Measurements from ENCODE around the gene POMP. TPM values are rescaled to one million over a fixed set of nuclear protein-coding genes. Genes with fewer than 3 reads are reported as not detected.

POMP gene
- total RNA-seq, 1 experiment from 2014 or later: 127 TPM

DNA sequence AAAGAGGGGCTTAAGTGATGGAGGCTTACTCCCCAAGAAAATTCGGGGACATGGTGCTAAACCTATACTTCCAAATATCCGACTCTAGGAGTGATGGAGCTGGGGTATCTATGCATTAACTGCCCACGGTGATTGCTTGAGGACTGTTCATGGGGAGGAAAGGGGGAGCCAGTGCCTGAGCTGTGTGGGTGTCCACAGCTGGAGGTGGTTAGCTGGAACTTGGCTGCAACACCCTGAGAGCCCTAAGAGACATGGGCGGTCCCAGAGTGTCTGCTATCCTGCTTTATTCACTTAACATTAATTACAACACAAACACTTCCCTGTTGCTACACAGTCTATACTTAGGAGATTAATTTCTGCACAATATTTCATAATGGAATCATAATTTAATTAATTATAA lies 28.1 kb upstream of the POMP start:
- H3K4me3 ChIP-seq: no peak overlapping the region
- no peaks in the 10 kb centered on the region for H3K9me3 ChIP-seq
- DNase-seq: no peak
- H3K36me3 ChIP-seq: no peaks in the 10 kb centered on the region
- no peaks in the 10 kb centered on the region for H3K27me3 ChIP-seq

DNA sequence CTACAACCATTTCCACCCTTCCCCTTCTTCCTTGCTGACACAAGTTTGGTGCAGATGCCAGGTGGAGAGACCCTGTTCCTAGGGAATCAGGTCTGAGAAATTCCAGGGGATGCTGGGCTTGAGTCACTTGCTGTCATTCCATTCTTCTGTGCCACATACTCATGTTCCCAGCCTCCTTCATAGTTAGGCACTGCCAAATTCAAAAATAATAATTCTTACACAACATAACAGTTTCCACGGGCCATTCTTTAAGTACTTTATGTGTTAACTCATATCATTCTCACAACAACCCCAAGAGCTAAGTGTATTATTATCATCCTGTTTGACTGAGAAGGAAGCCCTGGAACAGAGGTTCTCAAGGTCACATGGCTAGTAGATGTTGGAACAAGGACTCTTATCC lies 27.1 kb upstream of the POMP start:
- no peak for DNase-seq
- Histone ChIP-seq H3K27me3 (no peaks in the 10 kb centered on the region), H3K9me3 (no peaks in the 10 kb centered on the region), H3K36me3 (no peaks in the 10 kb centered on the region), H3K4me3 (no peak overlapping the region)

DNA sequence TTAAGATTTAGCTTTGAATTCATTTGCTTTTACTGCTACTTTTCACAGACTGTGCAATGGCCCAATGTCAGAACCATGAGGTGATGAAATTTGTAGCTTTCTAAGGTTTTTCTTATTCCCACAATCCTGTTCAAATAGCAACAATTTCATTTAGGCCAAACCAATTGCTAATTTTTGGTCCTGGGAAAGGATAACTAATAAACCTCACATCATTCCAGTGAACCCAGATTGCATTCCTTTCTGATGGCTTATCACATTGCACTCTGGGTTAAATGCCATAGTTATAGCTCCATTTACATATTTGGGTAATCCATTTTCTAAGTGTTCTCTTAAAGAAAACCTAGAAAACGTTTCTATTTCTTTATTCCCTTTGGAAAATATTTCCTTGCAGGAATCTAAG lies 22.9 kb upstream of the POMP start:
- no peaks in the 10 kb centered on the region for H3K9me3 ChIP-seq
- no peak overlapping the region for H3K4me3 ChIP-seq
- DNase-seq: no peak
- no peaks in the 10 kb centered on the region for H3K36me3 ChIP-seq
- H3K27me3 ChIP-seq: no peaks in the 10 kb centered on the region

DNA sequence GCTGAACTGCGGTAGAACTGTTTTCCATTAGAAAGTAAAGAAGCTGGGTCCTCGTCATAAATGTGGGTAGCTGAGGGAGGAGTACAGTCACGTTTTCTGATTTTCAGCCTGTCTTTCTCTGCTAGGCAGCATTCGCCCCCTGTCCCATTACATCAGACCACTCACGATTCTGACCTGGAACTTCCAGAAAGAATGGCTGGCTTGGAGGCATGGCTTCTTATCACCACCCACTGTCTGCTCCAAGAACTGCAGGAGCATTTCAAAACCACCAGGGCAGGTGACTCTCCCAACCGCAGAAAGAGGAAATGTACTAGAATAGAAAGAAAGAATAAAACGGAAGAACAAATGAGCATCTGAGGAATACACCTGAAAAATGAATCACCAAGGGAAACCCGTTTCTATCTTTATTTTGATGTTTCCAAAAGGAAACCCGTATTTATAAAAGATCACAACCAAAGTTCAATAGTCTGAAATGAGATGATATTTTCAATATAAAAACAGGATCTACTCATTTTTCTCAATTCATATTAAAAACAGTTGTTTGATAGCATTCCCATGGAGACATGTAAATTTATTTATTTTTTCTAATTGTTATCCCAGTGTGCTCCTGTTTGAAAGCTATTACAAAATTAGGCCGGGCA lies 22.1 kb upstream of the POMP start:
- H3K9me3 ChIP-seq: no peaks in the 10 kb centered on the region
- no peak overlapping the region for H3K4me3 ChIP-seq
- no peaks in the 10 kb centered on the region for H3K27me3 ChIP-seq
- peak; percentile 39 for DNase-seq
- H3K36me3 ChIP-seq: no peaks in the 10 kb centered on the region

DNA sequence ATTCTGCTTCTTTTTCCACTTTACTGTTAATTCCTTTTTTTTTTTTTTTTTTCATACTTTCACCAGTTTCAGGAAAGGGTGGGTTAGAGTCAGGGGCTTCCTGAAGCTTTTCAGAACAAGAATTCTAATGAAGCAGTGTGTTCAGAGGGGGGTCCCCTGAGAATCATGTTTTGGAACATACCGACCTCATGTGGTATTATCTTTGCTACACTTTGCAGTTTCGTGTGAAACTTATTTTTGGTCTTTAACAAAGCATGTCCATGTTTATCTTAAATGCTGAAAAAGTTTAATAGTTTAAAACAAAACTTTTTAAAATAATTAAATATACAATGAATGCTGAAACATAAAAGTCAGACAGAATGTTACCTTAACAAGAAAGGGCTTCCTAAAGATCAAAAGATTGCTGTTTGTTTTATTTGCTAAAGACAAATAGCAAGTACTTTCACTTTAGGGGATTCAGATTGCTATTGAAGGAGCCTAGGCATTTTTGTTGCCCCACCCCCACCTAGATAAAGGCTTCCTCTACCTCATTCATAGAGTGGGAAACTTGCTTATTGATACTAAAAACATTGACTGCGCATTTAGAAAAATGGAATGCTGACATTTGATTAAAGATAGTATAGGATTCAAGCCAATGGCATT lies 21.1 kb upstream of the POMP start:
- H3K4me3 ChIP-seq: no peak overlapping the region
- no peak for DNase-seq
- no peaks in the 10 kb centered on the region for H3K27me3 ChIP-seq
- no peaks in the 10 kb centered on the region for H3K9me3 ChIP-seq
- no peaks in the 10 kb centered on the region for H3K36me3 ChIP-seq

DNA sequence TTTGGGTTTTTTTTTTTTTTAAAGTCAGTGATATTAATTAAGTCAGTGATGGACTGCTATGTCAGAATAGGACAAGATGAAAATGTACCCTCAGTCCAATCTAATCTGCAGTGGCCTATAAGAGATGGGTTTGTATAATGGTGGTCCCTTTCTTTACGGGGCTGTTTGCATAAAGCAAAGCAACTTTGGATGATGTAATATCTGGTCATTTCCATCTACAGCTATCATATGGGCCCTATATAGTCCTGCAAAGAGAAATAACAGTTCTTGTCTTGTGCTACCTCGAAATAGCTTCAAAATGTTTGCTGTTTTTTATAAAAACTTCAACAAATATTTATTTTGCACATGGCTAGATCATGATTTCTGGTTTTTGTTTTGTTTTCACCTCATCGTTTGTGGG lies 20.2 kb upstream of the POMP start:
- Histone ChIP-seq H3K4me3 (no peak overlapping the region), H3K9me3 (no peaks in the 10 kb centered on the region), H3K36me3 (no peaks in the 10 kb centered on the region), H3K27me3 (no peaks in the 10 kb centered on the region)
- no peak for DNase-seq

DNA sequence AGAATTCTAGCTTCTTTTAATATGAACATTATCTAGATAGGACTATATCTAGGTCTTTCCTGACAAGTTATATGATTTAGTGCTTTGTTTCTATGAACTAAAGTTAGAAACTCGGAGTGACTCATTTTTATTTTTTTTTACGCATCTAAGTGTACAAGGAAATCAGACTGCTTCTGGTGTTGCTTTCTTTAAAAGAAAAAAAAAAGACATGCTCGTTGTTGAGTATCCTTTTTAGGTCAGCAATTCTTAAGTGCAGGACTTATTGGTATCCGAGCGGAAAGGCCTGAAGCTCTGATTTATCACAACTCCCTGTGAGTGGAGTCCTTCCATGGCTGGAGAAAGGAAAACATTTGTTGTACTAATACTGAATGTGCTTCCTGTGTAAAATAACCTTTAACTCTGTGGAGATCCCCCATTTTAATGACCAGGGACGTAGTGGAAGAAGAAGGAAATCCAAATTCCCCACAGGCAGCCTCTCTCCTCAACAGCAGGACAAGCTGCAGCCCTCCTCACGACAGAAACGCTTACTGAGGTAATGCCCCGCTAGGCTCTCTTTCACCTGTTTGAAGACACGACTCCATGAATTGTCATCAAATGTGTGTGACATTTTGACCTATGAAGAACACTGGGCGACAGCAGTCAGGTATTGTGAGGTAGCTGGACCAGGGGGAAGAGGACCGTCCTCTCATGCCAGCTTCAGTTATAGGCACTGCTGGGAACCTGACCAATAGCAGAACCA lies 17.9 kb upstream of the POMP start:
- H3K9me3 ChIP-seq: no peaks in the 10 kb centered on the region
- no peaks in the 10 kb centered on the region for H3K27me3 ChIP-seq
- H3K4me3 ChIP-seq: no peak overlapping the region
- no peak for DNase-seq
- H3K36me3 ChIP-seq: no peaks in the 10 kb centered on the region

DNA sequence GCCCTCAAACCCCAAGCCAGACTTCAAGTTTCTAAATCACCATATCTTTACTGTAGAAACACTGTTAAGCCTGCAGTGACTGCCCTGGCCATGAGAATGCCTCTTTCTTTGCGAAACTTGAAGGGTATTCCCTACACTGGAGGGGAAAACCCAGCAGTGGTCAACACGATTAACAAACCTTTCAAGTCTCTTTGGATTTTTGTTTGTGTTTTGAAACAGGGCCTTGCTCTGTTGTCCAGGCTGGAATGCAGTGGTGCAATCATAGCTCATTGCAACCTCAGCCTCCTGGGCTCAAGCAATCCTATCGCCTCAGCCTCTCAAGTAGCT lies 17.4 kb upstream of the POMP start:
- H3K9me3 ChIP-seq: no peaks in the 10 kb centered on the region
- H3K27me3 ChIP-seq: no peaks in the 10 kb centered on the region
- H3K36me3 ChIP-seq: no peaks in the 10 kb centered on the region
- H3K4me3 ChIP-seq: no peak overlapping the region
- no peak for DNase-seq

DNA sequence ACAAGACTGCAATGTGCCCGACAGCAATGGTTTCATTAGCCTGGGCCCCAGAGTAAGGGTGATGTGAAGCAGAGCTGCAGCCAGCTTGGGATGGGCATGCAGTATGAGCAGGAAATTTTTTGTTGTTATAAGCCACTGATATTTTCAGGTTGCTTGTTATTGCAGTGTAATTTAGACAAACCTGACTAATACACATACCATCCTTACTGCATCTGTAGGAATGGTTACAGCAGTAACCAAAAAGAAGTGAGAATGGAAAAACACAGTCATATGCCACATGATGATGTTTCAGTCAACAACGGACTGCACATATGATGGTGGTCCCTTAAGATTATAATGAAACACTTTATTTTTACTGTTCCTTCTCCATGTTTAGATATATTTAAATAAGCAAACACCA lies 8.6 kb upstream of the POMP start:
- Histone ChIP-seq H3K9me3 (no peaks in the 10 kb centered on the region), H3K36me3 (no peaks in the 10 kb centered on the region), H3K27me3 (no peaks in the 10 kb centered on the region), H3K4me3 (no peak overlapping the region)
- DNase-seq: no peak

DNA sequence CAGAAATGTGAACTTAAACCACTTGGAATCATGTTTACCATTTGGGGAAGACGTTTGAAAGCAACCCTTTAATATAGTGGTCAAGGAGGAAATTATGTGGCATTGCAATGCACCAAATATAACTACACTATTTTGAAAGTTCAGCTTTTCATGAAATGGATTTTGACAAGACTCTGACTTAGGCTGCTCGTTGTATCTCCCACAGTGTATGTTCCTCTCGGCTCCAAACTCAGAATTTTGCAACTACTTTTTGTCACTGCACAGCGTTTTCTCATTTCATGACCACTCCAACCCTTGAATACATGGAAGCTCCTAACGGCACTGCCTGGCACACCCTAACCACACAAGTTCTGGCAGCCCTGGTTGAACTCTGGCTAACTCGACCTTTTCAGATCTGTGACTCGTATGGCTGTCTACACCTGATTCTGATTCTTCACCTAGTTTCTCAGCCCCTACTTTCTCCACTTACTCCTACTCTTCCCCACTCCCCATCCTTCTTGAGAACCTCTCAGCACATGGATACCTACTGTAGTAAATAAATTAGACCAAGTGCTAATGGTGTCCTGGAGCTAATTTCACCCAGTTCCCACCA lies 7.0 kb upstream of the POMP start:
- Histone ChIP-seq H3K36me3 (no peaks in the 10 kb centered on the region), H3K9me3 (no peaks in the 10 kb centered on the region), H3K27me3 (no peaks in the 10 kb centered on the region), H3K4me3 (no peak overlapping the region)
- DNase-seq: peak; percentile 11

DNA sequence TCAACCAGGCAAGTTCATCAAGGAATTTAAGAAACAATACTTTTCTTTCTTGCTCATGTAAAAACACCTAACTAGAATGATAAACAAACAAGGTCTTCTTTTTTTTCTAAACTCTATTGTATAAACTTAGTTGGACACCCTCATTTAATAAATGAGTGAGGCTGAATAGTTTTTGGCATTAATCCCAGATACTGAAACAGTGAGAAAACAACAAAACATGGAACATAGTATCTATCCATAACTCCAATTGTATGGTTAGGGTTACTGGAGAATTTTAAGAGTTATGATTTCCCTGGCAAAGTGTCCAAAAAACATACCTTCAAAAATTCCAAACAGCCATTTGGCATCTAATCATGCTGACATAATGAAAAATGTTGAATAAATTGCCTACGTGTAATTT lies 5.8 kb upstream of the POMP start:
- Histone ChIP-seq H3K9me3 (no peaks in the 10 kb centered on the region), H3K4me3 (no peak overlapping the region), H3K27me3 (no peaks in the 10 kb centered on the region), H3K36me3 (no peaks in the 10 kb centered on the region)
- DNase-seq: no peak

DNA sequence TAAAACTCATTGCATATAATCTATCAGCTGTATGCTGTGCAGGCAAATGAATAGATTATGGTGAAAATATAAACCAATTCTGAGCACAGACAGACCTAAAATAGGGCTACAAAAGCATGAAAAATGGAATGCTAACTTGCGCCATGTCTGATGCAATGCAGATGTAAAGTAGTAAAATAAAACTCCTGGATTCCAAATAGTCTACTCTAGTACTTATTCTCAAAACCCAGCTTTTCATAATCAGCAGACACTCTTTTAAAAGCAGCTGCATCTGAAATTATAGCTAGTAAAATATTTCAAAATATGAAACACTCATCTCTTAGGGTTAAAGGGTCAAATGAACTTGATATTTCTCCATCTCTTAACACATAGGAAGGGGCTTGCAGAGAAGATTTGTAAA lies 4.7 kb upstream of the POMP start:
- H3K4me3 ChIP-seq: no peak overlapping the region
- H3K27me3 ChIP-seq: no peaks in the 10 kb centered on the region
- no peaks in the 10 kb centered on the region; the same call in 1 of the 2 replicates for H3K36me3 ChIP-seq
- no peak for DNase-seq
- no peaks in the 10 kb centered on the region for H3K9me3 ChIP-seq

DNA sequence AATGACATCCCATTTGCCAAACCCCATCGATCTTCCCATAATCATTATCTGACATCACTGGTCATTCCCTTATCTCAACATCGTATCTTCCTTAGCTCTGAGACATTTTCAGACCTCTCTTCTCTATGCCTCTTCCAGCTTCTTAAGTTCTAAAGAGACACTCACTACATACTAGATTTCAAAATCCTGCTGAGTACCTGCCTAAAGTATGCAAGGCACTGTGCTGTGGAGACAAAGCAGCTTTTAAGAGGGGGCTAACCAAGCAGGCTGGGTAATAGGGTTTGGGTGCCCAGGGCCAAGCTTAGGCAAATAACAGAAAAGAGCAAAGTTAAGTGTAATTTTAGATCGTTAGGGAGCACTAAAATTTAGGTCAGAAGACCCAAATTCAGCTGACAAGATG lies 3.4 kb upstream of the POMP start:
- DNase-seq: no peak
- Histone ChIP-seq H3K4me3 (no peak overlapping the region), H3K9me3 (no peaks in the 10 kb centered on the region), H3K36me3 (peaks cover 7% of the 10 kb centered on the region), H3K27me3 (no peaks in the 10 kb centered on the region)

DNA sequence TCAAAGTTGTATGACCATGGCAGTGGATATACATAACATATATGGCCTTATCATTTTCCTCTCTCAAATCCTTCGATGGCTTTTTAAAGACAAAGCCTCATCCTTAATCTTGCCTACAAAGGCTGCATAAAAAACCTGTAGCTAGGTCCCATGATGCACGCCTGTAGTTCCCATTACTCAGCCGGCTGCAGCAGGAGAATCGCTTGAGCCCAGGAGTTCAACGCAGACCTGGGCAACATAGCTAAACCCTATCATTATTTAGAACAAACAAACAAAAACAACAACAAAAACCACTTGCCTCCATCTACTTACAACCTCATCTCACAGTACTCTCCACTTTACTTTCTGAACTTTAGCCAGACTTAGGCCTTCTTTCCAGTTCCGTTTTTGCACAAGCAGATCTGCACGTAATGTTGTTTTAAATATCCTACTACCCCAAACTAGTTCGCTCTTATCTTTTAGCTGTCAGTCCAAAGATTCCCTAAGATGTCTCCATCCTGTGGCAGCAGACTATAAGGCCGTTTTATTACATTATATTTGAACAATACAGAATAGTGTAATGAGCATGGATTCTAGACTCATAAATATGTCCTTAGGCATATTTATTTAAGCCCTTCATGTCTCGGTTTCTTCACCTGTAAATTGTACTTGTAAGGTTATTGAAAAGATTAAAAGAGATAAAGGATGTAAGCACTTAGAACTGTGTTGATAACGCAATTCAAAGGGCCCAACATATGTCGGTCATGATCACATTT lies 969 bp upstream of the POMP start:
- Histone ChIP-seq H3K36me3 (peaks cover 30% of the 10 kb centered on the region), H3K9me3 (no peaks in the 10 kb centered on the region)
- no peak for DNase-seq

DNA sequence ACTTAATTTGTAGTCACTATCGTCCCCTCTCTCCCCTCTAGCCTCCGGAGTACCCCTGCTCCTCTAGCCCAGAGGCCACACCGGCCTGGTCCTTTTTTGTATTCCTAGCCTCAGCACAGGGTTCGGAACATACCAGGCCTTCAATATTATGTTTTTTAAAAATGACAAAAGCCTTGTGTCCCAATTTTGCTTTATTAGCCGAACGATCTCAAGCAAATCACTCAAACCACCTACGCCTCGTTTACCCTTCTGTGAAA lies 463 bp upstream of the POMP start:
- H3K27me3 ChIP-seq: no peaks in the 10 kb centered on the region
- peak overlapping the region; percentile 88 for H3K4me3 ChIP-seq
- H3K9me3 ChIP-seq: no peaks in the 10 kb centered on the region
- DNase-seq: no peak
- peaks cover 35% of the 10 kb centered on the region for H3K36me3 ChIP-seq

More for the DNA sequence above, 969 bp upstream of the POMP start:
- Histone ChIP-seq H3K4me3 (peak overlapping the region; percentile 88), H3K27me3 (no peaks in the 10 kb centered on the region)

DNA sequence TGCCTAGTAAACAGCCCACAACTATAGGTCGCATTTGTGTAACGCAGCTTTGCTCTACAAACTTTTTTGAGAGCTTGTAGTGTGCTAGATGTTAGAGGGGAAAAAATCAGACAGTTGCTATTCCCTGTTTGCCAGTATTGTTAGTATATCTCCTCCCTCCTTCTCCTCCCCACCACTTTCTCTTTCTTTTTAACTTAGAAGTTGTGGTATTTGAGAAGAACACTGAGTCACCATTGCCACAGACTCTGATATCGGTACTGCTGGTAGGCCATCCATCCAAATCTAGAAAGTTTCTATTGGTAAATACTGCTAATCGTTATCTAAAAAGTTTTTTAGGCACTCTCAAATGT lies 666 bp downstream of the POMP start:
- no peaks in the 10 kb centered on the region for H3K9me3 ChIP-seq
- peak overlapping the region; percentile 88 for H3K4me3 ChIP-seq
- no peaks in the 10 kb centered on the region for H3K27me3 ChIP-seq
- peaks cover 47% of the 10 kb centered on the region for H3K36me3 ChIP-seq
- no peak for DNase-seq

DNA sequence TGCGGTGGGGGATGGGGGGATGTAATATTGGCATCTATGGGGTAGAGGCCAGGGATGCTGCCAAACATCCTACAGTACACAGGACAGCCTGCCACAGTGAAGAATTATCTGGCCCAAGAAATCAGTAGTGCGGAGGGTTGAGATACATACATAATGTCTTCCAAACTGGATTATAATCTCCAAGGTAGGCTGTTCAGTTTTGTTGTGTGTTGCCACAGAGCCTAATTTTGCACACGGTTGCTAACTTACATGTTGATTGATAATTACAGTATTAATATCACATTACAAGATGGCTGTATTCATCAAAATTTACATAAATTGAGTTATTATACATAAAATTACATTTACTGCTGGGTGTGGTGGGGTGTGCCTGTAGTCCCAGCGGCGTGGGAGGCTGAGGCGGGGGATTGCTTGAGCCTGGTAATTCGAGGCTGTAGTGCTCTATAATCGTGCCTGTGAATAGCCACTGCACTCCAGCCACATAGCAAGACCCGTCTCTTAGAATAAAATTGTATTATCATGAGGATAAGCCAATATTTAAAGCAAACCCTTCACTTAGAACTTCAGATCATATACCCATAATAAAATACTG lies 8.1 kb downstream of the POMP start:
- Histone ChIP-seq H3K27me3 (no peaks in the 10 kb centered on the region), H3K36me3 (peaks cover 98% of the 10 kb centered on the region), H3K4me3 (no peak overlapping the region), H3K9me3 (no peaks in the 10 kb centered on the region)
- no peak for DNase-seq

Data from MG63 (cell line).